Stimulated activated CD8-positive, alpha-beta memory T cell treated with anti-CD3 and anti-CD28 coated beads, Interleukin-4, amount 100 ng/mL, for 24 hours (primary cell): ENCODE measurements around the gene IL17D.

Experiments used
- DNase-seq: peaks from one replicate; pipeline ENCODE4 v3.0.0-alpha.2; 2020; ENCODE audit warnings: low read depth

IL17D gene

DNA sequence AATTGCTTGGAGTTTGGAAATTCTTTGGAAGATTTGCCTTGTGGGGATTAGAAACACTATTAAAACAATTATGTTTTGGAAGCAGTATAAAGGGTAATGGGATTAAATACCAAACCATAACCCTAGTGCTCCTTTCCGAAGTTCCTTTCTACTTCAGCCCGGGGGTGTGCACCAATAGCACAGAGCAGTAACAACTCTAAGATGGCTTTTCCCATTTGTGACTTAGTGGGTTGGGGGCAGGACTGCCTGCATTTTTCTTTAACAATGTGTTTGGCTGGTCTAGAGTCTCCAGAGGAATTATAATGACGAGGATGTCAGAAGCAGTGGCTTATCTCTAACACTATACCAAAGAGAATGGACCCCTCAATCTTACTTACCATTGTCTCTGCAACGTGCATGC, 11.9 kb upstream of the IL17D start:
- no peak for DNase-seq

- no peak for DNase-seq
Observed at GRCh38 chr13:20696073-20696472, 7.4 kb upstream of the IL17D start.

DNA sequence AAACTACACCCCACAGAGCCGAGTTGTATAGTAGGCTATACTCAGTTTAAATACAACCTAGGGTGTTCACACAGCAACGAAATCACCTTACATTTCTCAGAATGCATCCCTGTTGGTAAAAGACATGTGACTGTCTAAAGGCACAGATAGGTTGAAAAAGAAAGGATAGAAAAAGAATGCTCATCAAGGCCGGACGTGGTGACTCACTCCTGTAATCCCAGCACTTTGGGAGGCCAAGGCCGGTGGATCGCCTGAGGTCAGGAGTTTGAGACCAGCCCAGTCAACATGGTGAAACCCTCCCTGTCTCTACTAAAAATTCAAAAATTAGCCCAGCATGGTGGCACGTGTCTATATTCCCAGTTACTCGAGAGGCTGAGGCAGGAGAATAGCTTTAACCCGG, 3.8 kb upstream of the IL17D start:
- no peak for DNase-seq

DNA sequence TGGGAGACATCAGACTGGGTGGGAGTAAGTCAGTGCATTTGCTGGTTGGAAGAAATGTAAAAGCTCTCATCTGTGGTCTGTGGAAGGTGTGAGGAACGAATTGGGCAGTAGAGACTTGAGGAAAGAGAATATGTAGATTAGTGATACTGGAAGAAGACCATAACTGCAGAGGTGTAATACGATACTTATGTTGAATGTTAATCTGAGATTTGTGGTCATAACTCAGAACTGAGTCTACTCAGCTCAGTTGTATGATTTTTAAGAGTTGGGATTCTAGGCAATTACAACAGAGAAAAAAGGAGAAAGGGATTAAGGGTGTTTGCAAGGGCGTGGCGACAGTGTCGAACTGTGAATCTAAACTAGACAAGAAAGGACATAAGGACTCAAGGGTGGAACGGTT, 3.2 kb upstream of the IL17D start:
- no peak for DNase-seq

DNA sequence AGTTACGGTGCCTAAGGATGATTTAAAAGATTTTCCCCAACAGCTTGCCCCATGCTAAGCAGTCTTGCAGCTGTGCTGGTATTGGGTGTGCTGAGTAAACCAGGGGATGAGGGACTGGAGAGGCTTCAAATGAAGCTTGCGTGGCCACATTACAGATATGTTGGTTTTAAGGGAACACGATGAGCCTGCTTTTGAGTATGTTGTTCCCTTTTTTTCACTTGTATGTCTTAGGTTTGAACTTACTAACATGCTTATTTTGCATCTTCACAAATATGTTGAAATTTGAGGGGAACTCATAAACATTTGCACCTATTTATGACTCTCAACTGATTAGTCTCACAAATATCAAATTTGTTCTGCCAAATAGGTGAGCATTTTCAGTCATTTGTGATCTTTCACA, 2.0 kb upstream of the IL17D start:
- no peak for DNase-seq

GRCh38 chr13:20702530-20702914, 977 bp upstream of the IL17D start:
- DNase-seq, result no peak

DNA sequence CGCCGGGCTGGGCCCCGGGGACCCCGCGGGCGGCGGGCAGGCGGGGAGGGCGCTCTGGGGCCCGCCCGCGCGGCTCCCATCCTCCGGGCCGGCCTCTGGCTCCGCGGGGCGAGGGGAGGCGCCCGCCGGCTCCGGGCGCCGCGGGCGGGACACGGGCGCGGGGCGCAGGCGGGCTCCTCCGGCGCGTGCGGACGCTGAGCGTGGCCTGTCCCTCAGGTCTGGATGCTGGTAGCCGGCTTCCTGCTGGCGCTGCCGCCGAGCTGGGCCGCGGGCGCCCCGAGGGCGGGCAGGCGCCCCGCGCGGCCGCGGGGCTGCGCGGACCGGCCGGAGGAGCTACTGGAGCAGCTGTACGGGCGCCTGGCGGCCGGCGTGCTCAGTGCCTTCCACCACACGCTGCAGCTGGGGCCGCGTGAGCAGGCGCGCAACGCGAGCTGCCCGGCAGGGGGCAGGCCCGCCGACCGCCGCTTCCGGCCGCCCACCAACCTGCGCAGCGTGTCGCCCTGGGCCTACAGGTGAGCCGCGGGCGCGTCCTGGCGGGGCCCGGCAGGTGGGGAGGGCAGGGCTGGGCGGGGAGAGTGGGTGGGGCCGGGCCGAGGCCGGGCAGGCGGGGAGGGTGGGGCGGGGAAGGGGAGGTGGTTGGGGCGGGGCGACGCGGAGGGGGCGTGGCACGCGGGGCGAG, 420 bp downstream of the IL17D start:
- peak; percentile 66 for DNase-seq

DNA sequence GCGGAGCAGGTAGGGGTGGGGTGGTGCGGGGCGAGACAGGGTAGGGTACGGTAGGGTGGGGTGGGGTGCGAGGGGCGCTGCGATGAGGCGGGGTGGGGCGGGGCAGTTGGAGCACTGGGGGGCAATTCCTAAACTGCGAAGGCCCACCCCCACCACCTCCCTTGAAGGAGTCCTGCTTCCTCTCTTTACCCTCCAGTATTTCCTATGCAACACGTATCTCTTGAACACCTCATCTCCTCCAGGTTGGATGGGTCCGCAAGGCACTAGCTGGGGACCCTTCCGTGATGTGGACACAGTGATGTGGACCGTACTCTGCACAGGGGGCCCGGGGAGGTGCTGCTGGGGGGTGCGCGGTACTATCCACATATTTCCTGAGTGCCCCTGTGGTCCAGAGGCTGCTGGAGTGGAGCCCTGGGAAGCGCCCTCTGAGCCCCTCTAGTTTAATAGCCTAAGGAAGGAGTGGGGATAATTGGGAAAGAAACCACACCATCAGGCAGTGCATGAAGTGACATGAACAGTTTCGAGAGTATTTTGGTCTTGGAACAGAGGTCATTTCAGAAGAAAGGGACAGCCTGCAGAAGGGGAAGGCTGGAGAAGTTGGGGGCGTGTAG, 1.1 kb downstream of the IL17D start:
- no peak for DNase-seq

DNA sequence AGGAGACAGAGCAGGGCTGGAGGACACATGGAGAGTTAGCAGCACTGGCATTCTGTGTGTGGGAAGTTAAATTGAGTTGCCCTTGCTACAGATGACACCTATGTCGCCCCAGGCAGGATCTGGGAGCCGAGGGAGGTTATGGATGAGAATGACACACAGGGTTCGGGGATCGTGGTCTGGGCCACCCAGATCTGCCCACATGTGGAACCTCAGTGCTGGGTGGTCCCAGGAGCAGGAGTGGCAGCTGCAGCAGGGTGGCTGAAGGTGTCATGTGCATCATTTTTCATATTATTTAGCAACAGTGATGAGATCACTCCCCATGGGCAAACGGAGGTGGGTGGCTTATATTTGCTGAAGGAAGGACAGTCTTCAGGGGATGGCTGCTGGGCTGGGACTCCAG, 3.2 kb downstream of the IL17D start:
- no peak for DNase-seq

GRCh38 chr13:20708216-20708615, 4.7 kb downstream of the IL17D start:
- no peak for DNase-seq

DNA sequence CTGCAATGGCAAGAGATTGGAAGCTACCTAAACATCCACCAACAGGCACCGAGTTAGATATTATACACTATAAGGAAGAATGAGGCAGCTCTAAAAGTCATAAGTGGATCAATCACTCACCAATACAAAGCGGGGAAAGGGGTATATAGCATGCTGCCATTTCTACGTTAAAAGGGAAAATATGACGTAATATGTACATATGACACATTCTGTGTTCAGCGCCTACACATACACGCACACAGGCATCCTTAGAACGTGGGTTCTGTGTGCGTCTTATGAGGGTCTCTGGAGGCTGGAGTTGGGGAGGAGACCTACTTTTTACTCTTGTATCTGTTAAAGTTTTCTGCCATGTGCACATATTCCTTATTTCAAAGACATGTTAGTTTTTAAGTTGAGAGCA, 5.9 kb downstream of the IL17D start:
- DNase-seq, result no peak

DNA sequence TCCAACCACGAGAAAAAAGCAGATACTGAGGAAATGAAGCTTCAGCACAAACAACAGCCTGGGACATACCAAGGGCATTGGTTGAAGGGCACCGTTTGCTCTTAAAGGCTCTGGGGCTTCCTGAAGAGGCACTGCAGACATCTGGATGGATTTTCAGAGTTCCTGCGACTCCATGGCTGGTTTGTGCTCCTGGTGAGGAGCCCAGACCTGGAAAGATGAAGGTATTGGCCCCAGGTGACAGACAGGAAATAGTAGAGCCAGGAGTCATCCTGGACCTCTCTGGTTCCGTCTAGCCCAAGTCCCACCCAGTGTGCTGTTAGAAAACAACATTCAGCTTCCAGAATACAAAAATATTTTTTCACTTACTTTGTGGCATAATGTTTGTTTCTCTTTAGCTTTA, 6.3 kb downstream of the IL17D start:
- no peak for DNase-seq

- no peak for DNase-seq
Observed at GRCh38 chr13:20711301-20712044, 8.0 kb downstream of the IL17D start.

DNA sequence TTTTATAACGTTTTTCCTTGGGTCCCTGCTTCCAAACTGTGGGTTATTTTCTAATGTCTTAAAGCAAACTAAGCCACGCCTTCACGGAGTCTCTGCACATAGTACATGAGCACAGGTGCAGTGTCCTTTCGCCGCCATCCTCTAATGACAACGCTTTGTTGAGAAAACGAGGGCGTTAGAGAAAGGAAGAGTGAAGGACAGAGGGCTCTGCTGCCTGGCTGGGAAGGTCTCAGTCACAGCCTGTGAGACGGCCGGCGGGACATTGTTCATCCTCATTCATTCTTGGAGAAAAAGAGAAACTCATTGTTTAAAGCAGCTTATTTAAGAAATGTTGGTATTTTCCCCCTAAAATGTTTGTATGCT, 9.5 kb downstream of the IL17D start:
- DNase-seq, result no peak

GRCh38 chr13:20713751-20714150, 10.3 kb downstream of the IL17D start:
- DNase-seq, result no peak

DNA sequence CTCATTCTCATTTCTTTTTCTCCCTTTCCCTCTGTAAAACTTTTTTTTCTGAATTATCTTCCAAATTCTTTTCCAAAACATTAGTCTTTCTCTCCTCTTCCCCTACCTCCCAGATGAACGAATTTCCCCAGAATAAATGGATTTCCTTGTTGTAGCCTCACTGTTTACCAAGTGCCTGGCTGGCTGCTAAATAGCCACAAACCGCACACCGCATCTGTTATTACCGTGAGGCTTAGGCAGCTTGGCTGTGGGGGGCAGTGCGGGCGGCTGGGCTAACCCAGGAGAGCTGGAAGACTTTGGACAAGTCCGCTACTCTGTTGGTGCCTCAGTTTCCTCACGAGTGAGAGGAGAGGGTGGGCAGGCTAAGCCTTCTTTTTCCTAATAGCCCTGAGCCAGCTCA, 10.7 kb downstream of the IL17D start:
- no peak for DNase-seq

GRCh38 chr13:20714563-20715329, 11.2 kb downstream of the IL17D start:
- DNase-seq, result no peak

DNA sequence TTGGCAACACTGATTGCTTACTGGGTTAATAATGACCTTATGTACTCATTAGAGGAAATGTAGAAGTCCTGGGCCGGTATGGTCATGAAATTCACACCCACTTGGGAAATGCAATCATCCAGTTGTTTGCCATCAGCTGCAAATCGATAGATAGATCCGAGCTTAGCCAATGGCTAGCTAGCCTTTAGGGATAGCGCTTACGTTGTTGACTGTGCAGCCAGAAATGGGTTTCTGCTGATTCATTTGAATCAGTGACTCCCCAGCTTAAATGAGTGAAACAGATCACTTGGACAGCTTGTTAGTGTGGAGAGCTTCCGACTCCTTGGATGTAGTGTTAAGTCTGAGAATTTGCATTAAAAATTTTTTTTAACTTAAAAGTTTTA, 11.8 kb downstream of the IL17D start:
- no peak for DNase-seq

GRCh38 chr13:20716951-20717350, 13.5 kb downstream of the IL17D start:
- DNase-seq, result no peak

GRCh38 chr13:20717581-20718542, 14.4 kb downstream of the IL17D start:
- no peak for DNase-seq

- no peak for DNase-seq
Observed at GRCh38 chr13:20718958-20719566, 15.6 kb downstream of the IL17D start.
